Gastroesophageal sphincter (tissue), 3 donors: ENCODE results near the gene ZNF280B.
"Not testable (repeated sequence)": the region's sequence is repeated elsewhere in the genome, so short reads cannot be mapped to it uniquely, and the experiment has no call there.

ENCODE experiments used
- POLR2A ChIP-seq, 2 donors: fragments of 450-650 bp; IDR thresholded peaks; one replicate each; pipeline ENCODE4 v1.6.1; 2017; ENCODE audit warnings: antibody characterized with exemption in 2 of 2, mild to moderate bottlenecking in 2 of 2, moderate library complexity in 1 of 2
- POLR2AphosphoS5 ChIP-seq: sonication (generic); formaldehyde crosslinking; IDR thresholded peaks from one replicate; pipeline ENCODE4 v1.6.1; 2017; ENCODE audit warnings: antibody characterized with exemption
- TF ChIP-seq, protein P1 (sequence below), 4 experiments: fragments of 200-600 bp in 2 of 4; fragments of 450-650 bp in 2 of 4; sonication (generic) in 1 of 4; IDR thresholded peaks; one replicate each; pipeline ENCODE4 v1.5.1; 2017 to 2019; ENCODE audit warnings: antibody characterized with exemption in 4 of 4, mild to moderate bottlenecking in 2 of 4, moderate library complexity in 2 of 4

DNA sequence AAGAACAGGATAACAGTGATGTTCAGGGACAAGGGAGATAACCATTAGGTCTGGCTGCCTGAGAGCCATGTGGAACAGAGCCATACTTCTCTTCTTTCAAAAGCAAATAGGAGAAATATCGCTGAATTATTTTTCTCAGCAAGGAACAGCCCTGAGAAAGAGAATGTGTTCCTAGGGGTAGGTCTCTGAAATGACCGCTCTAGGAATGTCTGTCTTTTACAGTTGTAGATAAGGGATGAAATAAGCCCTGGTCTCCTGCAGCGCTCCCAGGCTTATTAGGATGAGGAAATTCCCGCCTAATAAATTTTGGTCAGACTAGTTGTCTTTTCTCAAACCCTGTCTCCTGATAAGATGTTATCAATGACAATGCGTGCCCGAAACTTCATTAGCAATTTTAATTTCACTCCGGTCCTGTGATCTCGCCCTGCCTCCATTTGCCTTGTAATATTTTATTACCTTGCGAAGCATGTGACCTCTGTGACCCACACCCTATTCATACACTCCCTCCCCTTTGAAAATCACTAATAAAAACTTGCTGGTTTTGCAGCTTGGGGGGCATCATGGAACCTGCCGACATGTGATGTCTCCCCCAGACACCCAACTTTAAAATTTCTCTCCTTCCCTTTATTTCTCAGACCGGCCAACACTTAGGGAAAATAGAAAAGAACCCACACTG lies 39.6 kb downstream of the ZNF280B start:
- TF ChIP-seq, protein P1, sequence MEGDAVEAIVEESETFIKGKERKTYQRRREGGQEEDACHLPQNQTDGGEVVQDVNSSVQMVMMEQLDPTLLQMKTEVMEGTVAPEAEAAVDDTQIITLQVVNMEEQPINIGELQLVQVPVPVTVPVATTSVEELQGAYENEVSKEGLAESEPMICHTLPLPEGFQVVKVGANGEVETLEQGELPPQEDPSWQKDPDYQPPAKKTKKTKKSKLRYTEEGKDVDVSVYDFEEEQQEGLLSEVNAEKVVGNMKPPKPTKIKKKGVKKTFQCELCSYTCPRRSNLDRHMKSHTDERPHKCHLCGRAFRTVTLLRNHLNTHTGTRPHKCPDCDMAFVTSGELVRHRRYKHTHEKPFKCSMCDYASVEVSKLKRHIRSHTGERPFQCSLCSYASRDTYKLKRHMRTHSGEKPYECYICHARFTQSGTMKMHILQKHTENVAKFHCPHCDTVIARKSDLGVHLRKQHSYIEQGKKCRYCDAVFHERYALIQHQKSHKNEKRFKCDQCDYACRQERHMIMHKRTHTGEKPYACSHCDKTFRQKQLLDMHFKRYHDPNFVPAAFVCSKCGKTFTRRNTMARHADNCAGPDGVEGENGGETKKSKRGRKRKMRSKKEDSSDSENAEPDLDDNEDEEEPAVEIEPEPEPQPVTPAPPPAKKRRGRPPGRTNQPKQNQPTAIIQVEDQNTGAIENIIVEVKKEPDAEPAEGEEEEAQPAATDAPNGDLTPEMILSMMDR (IDR thresholded peaks at IDR 0.05) = not testable (repeated sequence)
- not testable (repeated sequence) for TF ChIP-seq POLR2AphosphoS5; POLR2A (IDR thresholded peaks at IDR 0.05)
